Heart left ventricle (tissue), 16 donors: ENCODE results near the gene LAG3. TPM values are rescaled to one million over a fixed set of nuclear protein-coding genes. Genes with fewer than 3 reads are reported as not detected.

ENCODE experiments used
- ATAC-seq, 4 donors: fragments of 200-7000 bp; cut with Tn5 transposase; one replicate each; pipeline ENCODE4 v1.9.1; 2020 to 2022; ENCODE audit warnings: moderate library complexity in 4 of 4, mild to moderate bottlenecking in 3 of 4, moderate number of reproducible peaks in 1 of 4
- DNase-seq, 5 donors: peaks; one replicate each; pipeline ENCODE4 v3.0.0-alpha.2; 2020
- H3K27ac ChIP-seq, 12 donors: fragments of 200-600 bp; sonication (generic) in 4 of 12; one replicate each; pipeline versions ENCODE4 v1.5.0 to v1.8.0; 2016 to 2022; ENCODE audit warnings: mild to moderate bottlenecking in 2 of 12
- H3K27me3 ChIP-seq, 9 donors: fragments of 200-600 bp; sonication (generic) in 2 of 9; one replicate each; pipeline versions ENCODE4 v1.5.1 to v1.8.0; 2016 to 2022; ENCODE audit warnings: mild to moderate bottlenecking in 3 of 9
- H3K36me3 ChIP-seq, 9 donors: fragments of 200-600 bp; sonication (generic) in 2 of 9; one replicate each; pipeline versions ENCODE4 v1.5.0 to v1.8.0; 2018 to 2022; ENCODE audit warnings: mild to moderate bottlenecking in 2 of 9
- H3K4me1 ChIP-seq, 12 donors: fragments of 200-600 bp; sonication (generic) in 4 of 12; one replicate each; pipeline versions ENCODE4 v1.5.0 to v1.8.0; 2016 to 2022; ENCODE audit warnings: mild to moderate bottlenecking in 3 of 12
- H3K4me3 ChIP-seq, 12 donors: fragments of 200-600 bp; sonication (generic) in 4 of 12; one replicate each; pipeline versions ENCODE4 v1.5.0 to v1.8.0; 2017 to 2022; ENCODE audit warnings: mild to moderate bottlenecking in 9 of 12, moderate library complexity in 4 of 12
- H3K9me3 ChIP-seq, 12 donors: fragments of 200-600 bp; sonication (generic) in 4 of 12; one replicate each; pipeline versions ENCODE4 v1.5.0 to v1.8.0; 2016 to 2022; ENCODE audit warnings: mild to moderate bottlenecking in 1 of 12
- POLR2A ChIP-seq, 2 donors: fragments of 450-650 bp; IDR thresholded peaks; one replicate each; pipeline ENCODE4 v1.6.1; 2017; ENCODE audit warnings: antibody characterized with exemption in 2 of 2, mild to moderate bottlenecking in 2 of 2, moderate library complexity in 2 of 2
- WGBS, 4 donors: extraction: QIAGEN DNeasy Blood & Tissue Kit in 2 of 4; methylation state at CpG; one replicate each; pipeline versions ENCODE4 v1.1.5 to v1.1.7; 2013 to 2018; 5-methylcytosine and 5-hydroxymethylcytosine counted together
- intact Hi-C, 10 donors: fragments of 100-400 bp; cut with DNase I; formaldehyde crosslinking; loops; one replicate each; pipeline versions ENCODE4 v1.11.1 to v1.14.2; 2022
- polyA plus RNA-seq, 2 donors: library from polyadenylated mRNA; stranded (reverse); fragments of 200-250 nt; gene quantifications; one replicate each; pipeline ENCODE4 v1.2.3, GENCODE V29; 2013
- total RNA-seq, 9 donors: library from RNA; depleted of rRNA in 2 of 9; stranded (reverse); fragments of >200 nt in 2 of 9; fragmentation: NEBNext Ultra II Directional in 3 of 9; extraction: Animal tissue kit (Norgen Biotek cat#: 25700) in 3 of 9; gene quantifications; one replicate each; pipeline versions ENCODE4 v1.1.0 to v1.2.4, GENCODE V29; 2016 to 2023
- TF ChIP-seq, protein P1 (sequence below), 12 donors: fragments of 200-600 bp; sonication (generic) in 4 of 12; IDR thresholded peaks; one replicate each; pipeline versions ENCODE4 v1.5.0 to v1.8.0; 2018 to 2022; ENCODE audit warnings: antibody characterized with exemption in 12 of 12, mild to moderate bottlenecking in 5 of 12
- donor health status: ischemic (EF 13 %, LVEDD 7.1; RV severe dilation, severe dysfunction).
- donor health status: healthy with polysubstance abuse.
- donor health status: DM: no; HTN: yes; CAD: no.
- donor health status: DM: no; HTN: no; CAD: no.
- donor health status: ischemic (EF 25% LVEDD 6.9; RV normal size, moderate dysfunction).
- donor health status: ischemic (EF 25% LVEDD 5.7; RV mildly dilated, moderate dysfunction).
- donor health status: healthy.
- donor health status: DM: yes; HTN: yes; CAD: no.
- donor health status: ischemic (EF 35%, LVEDD 5.7; RV mildly dilated, moderate dysfunction).
- donor health status: nonischemic (EF 11% LVEDD 7.7; RV severe dilation, severe dysfunction).
- donor health status: DM: yes; HTN: yes; CAD: no.
- donor health status: PGD.
- donor health status: ischemic (EF 29% LVEDD 5.4; RV normal size, mild dysfunction).
- donor health status: nonischemic (EF 23%, LVEDD 6.1; RV moderate dilation, normal function).

Gene LAG3
- total and polyA plus RNA-seq, 11 donors: 0.03 to 1.5 (median 0.34) TPM; not detected in 4

DNA sequence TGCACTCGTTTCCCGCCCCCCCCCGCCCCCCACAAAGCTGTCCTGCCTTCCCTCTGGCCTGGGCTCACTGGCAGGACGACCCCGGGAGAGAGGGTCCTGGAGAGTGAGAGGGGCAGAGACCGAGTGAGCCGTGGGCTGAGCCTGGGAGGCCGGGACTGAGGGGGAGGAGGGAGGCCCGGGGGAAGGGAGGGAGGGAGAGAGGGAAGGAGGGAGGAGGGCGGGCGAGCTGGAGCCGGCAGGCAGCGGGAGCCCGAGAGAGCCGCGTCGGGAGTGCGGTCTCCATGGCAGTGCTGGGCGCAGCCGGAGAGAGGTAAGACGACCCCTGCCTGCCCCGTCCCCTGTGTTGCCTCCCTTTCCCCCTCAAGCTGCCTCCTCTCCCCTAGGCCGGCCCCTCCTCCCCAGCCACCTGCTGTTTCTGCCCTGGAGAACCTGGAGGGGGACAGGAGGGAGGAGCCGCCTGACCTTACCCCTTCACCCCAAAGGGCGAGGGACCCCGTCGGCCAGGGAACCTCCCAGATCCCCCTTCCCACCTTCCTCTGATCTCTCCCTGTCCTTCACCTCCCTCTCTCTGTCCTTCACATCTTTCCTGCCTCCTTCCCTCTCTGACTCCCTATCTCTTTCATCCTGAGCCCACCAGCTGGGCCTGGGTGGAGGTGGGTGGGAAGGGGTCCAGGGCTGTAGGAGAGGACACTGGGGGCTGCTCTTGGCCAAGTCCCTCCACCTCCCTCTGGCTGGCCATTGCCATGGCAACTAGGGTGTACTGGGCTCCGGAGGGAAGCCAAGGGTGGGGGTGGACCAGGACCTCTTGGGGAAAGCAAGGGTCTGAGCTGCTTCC, 49.5 kb downstream of the LAG3 start, which contains the start of gene GPR162:
GPR162 (plus strand) TSS at position 231 of the 835 bp plus-strand sequence. CDS start 2,078 bp downstream, outside the sequence.
- peaks cover 0 to 32% (median 19%) of the 10 kb centered on the region in 12 donors for H3K4me1 ChIP-seq
- TF ChIP-seq, protein P1, sequence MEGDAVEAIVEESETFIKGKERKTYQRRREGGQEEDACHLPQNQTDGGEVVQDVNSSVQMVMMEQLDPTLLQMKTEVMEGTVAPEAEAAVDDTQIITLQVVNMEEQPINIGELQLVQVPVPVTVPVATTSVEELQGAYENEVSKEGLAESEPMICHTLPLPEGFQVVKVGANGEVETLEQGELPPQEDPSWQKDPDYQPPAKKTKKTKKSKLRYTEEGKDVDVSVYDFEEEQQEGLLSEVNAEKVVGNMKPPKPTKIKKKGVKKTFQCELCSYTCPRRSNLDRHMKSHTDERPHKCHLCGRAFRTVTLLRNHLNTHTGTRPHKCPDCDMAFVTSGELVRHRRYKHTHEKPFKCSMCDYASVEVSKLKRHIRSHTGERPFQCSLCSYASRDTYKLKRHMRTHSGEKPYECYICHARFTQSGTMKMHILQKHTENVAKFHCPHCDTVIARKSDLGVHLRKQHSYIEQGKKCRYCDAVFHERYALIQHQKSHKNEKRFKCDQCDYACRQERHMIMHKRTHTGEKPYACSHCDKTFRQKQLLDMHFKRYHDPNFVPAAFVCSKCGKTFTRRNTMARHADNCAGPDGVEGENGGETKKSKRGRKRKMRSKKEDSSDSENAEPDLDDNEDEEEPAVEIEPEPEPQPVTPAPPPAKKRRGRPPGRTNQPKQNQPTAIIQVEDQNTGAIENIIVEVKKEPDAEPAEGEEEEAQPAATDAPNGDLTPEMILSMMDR (IDR thresholded peaks at IDR 0.05): no peak
- TF ChIP-seq POLR2A (IDR thresholded peaks at IDR 0.05): no peak
- no peaks in the 10 kb centered on the region for H3K9me3 ChIP-seq
- DNase-seq (peak in 4 of 5 donors; percentile 76 to 81 (median 77)), ATAC-seq (peak; percentile 6 to 66 (median 55))
- intact Hi-C loops: loop anchor here in 3 of 10 donors (5.0 to 10.0 kb wide), 4 partner anchors 47 to 207 kb away; partner anchors contain the start of genes LAG3 (in 1 of the 3) and MLF2 (in 1 of the 3)
- peak within 1 kb of the TSS in 11 of 12 donors; percentile 28 to 73 (median 64) for H3K27ac ChIP-seq
- WGBS, 4 donors: 1% methylated on average over 22 to 28 of the region's 28 CpGs
- peaks cover 0 to 12% (median 0%) of the 10 kb centered on the region in 9 donors for H3K27me3 ChIP-seq
- H3K36me3 ChIP-seq: peaks cover 0 to 8% (median 0%) of the 10 kb centered on the region in 9 donors
- H3K4me3 ChIP-seq: peak within 1 kb of the TSS; percentile 34 to 67 (median 58)

DNA sequence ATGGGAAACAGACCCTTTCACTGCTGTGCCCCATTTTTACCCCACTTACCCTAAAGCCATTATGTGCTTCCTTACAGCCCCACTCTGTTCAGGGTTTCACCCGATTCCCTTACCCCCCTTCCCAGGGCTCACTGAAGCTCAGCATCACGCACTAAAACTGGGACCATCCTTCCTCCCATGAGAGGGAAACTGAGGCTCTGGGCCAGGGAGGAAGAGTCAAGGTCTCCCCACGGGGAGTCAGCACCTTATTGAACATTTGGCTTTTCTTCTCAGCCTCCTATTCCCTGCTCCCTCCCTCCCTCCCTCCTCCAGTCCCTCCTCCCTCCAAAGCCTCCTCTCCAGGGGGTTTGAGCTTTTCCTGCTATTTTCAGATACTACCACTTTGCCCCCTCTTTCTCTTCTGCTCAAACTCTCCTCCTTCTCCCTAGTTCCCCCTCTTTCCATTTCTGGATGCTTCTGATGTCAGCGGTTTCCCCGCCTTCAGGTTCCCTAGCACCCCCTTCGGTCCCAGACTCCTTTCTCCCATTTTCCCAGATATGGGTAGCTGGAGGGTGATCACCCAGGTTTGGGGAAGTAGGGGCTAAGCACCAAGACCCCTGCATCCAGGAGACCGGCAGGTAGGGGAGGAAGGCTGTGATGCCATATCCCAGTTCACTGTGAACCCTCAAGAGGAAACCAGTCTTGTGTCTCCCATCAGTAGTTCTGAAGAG, 50.3 kb downstream of the LAG3 start:
- peaks cover 0 to 8% (median 0%) of the 10 kb centered on the region in 9 donors for H3K36me3 ChIP-seq
- intact Hi-C loops: loop anchor here in 3 of 10 donors (5.0 to 10.0 kb wide), 4 partner anchors 48 to 208 kb away; partner anchors contain the start of genes LAG3 (in 1 of the 3) and MLF2 (in 1 of the 3)
- DNase-seq: no peak
- peaks cover 0 to 40% (median 25%) of the 10 kb centered on the region in 12 donors for H3K4me1 ChIP-seq
- no peaks in the 10 kb centered on the region for H3K9me3 ChIP-seq
- WGBS, 4 donors: 64 to 71% (median 68%) methylated on average over 7 of the region's 7 CpGs
- peaks cover 0 to 12% (median 0%) of the 10 kb centered on the region in 9 donors for H3K27me3 ChIP-seq
- H3K4me3 ChIP-seq: peak overlapping the region in 9 of 12 donors; percentile 51 to 67 (median 59)
- peak overlapping the region in 2 of 12 donors; percentile 64 to 70 for H3K27ac ChIP-seq
- ATAC-seq: no peak
- no peak for TF ChIP-seq POLR2A (IDR thresholded peaks at IDR 0.05)
- TF ChIP-seq, protein P1 (IDR thresholded peaks at IDR 0.05): no peak

DNA sequence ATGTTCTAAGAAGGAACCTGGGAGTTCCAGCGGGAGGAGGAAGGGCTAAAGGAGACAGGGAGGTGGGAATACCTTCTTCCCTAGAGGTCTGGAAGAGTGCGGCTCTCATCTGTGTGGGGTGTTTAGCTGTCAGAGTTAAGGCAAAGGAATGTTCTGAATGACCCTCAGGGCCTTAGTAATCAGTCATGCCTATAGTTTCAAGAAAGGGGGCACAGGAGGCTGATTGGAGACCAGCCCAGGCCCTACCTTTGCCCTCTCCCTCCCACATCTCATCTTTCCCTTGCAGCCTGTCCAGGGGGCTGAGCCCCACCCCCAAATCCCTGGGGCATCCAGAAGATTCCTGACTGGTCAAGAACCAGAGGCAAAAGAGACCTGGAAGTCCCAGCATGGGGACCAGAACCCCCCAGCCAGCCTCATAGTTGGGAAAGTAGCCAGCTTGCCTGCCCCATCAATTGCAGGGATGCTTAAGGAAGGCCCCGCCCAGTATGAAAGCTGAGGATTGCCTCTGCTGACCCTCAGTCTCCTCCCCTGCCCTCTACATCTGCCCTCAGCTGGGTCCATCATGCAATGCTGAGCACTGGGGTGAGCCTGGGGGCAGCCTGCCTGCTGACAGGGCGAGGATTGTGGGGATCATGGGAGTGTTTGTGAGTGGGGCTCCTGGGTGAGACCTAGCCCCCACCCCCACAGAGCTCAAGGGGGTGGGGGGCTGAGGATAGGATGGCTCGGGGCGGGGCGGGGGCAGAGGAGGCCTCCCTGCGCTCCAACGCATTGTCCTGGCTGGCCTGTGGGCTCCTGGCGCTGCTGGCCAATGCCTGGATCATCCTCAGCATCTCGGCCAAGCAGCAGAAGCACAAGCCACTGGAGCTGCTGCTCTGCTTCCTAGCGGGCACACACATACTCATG, 51.1 kb downstream of the LAG3 start:
- 68 to 85% (median 80%) methylated on average over 5 to 12 of the region's 12 CpGs for WGBS, 4 donors

More for the DNA sequence above, 51.1 kb downstream of the LAG3 start:
- Histone ChIP-seq H3K4me3 (no peak overlapping the region), H3K9me3 (no peaks in the 10 kb centered on the region), H3K27me3 (peaks cover 0 to 16% (median 0%) of the 10 kb centered on the region in 9 donors), H3K27ac (no peak overlapping the region), H3K36me3 (peaks cover 0 to 5% (median 0%) of the 10 kb centered on the region in 9 donors), H3K4me1 (peaks cover 0 to 43% (median 27%) of the 10 kb centered on the region in 12 donors)
- ATAC-seq: no peak
- intact Hi-C loops: loop anchor here in 5 of 10 donors (2.0 to 10.0 kb wide), 5 partner anchors 45 to 209 kb away; partner anchors contain the start of genes LAG3 (in 1 of the 5) and MLF2 (in 1 of the 5)
- TF ChIP-seq, protein P1 (IDR thresholded peaks at IDR 0.05): no peak
- TF ChIP-seq POLR2A (IDR thresholded peaks at IDR 0.05): no peak
- DNase-seq: peak in 1 of 5 donors; percentile 17
